Dermis blood vessel endothelial cell (primary cell): ENCODE data around the gene IL22RA2. TPM values are rescaled to one million over a fixed set of nuclear protein-coding genes. Genes with fewer than 3 reads are reported as not detected.

Source experiments
- DNase-seq: peaks from one replicate; pipeline ENCODE4 v3.0.0; 2010
- total RNA-seq: library from RNA; depleted of rRNA; stranded (reverse); fragments of >200 nt; gene quantifications from 2 replicates; pipeline ENCODE4 v1.2.3, GENCODE V29; 2014

IL22RA2 gene
- total RNA-seq, 1 donor from 2014 or later: not detected

DNA sequence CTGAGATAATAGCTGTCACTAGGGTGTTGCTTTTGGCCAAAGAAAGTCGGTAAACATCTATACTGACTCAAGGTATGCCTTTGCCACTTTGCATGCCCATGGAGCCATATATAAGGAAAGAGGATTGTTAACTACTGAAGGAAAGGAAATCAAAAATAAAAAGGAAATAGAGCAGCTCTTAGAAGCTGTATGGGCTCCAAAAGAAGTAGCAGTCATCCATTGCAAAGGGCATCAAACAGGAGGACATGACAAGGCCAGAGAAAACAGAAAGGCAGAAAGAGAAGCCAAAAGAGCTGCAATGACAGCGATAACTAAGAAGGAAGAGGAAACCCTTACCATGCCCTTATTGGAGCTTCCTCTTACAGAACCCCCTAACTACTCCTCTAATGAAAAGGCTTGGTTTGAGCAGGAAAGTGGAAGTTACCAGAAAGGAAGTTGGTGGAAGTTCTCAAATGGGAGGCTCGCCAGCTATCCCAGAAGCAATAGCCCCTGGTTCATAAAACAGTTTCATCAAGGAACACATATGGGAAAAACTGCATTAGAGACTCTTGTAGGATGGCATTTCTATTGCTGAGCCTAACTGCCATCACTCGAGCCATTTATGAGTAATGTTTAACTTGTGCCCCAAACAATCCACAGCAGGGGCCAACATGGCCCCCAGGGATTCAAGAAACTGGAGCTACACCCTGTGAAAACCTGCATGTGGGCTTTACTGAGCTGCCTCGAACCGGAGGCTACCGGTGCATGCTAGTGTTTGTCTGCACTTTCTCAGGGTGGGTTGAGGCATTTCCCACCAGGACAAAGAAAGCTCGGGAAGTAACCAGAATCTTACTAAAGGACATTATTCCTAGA is 7.0 kb downstream of the IL22RA2 start:
- no peak for DNase-seq

DNA sequence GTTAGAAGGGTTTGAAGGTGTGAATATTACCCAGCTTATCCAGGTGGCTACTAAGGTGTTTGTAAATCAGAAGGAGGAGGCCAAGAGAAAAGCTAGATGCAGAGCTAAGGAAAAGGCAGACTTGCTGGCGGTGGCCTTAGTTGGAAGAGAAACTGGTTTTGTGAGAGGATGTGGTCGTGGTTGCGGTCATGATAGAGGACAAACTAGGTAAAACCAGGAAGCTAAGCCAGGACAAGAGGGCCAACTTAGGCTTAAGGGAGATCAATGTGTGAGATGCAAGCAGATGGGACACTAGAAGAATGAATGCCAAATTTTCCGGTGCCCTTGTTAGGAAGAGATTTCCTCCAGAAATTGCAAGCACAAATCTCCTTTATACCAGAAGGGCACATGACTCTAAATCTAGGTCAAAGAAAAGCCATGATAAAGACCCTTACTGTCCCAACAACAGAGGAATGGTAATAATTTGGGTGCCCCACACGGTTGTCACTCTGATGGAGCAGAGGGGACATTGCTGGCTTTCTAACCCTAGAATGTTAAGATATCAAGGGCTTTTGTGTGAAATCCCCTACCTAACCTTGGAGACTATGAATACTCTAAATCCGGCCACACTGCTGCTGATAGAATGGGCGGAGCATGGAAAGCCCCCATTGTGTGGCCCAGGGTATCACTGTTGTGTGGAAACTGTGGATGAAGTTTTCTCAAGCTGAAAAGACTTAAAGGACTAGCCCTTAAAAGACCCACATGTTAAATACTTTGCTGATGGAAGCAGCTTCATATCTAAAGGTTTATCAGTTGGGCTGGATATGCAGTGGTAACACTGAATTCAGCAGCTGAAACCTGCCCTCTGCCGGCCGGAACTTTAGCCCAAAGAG is 7.8 kb downstream of the IL22RA2 start:
- DNase-seq: no peak

DNA sequence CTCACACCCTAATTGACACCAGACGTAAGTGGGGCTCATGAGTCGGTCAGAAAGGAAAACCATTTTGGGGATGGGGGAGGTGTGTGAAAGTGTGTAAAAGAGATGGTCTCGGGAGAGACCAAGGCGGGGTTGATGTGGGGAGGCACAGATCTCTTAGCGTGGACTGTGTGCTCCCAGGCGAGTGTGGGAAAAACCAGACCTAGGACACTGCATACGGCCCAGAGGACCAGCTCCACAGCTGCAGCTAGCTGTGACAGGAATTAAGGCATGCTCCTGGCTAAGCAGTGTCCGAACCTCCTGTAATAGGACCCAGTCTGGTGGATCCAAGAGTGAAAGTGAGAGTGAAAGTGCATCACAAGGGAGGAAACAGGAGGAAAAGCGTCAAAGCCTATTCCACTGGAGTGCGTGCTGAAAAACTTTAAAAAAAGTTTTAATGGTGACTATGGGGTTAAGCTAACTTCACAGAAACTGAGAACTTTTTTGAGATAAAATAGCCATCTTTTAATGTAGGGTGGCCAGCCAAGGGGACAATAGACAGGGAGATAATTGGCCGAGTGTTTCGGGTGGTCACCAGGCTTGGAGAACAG is 9.6 kb downstream of the IL22RA2 start:
- no peak for DNase-seq

DNA sequence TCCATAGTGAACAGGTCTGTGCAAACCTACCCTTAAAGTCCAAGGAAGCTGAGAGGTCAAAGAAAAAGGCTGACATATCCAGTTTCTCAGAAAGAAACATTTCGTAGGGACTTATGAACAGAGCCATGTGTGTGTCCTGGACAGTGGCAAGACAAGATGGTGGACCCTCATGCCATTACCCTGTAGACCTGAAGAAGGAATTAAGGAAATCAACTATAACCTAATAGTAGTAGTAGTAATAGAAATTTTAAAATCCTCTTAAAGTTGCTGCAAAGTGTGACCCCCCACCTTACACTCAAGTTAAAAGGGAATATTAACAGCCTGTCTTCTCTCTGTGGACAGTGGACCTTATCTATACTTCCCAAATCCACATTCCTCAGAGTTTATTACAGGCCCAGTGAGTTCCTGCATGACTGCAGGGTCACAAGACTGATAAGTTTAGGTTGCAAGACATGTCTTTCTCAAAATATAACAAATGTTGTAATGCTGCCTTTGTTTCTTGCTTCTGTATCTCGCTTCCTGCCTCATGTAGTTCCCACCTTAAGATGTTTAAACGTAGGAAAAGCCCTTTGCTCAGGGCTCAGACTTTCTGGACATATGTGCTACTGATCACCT is 10.6 kb downstream of the IL22RA2 start:
- no peak for DNase-seq

DNA sequence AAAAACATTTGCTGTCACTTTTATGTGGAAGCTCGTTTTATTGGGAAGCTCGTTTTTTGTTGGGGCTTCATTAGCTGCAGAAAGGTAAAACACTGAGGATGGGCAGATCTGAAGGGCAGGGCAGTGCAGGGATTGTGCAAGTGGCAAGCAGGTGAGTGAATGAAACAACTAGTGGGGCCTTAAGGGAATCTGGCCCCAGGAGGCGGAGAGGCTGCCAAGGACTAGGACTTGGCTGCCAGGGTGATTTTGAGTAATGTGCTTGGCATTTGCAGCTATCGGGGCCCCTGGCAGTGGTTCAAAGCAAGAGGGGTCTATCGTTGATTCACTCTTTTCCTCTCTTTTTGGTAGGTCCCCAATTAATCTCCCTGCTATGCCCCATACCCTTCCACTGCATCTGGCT is 11.5 kb downstream of the IL22RA2 start:
- DNase-seq: no peak

DNA sequence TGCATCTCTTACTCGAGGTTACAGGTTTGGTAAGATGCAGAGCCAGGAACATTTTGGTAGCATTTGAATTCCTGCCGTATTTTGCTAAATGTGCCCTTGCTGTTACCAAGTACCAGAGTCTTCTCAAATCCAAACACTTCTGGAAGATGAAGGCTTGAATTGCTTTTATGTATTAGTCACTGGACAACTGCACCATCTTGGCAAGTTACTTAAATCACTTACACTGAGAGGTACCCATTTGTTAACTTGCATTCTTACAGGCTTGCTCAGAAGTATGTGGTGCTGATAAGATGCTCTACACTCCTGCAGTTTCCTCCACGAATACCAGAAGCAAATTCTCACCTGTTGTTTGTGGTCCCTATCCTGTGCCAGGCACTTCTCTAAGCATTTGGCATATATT is 12.7 kb downstream of the IL22RA2 start:
- DNase-seq: no peak

DNA sequence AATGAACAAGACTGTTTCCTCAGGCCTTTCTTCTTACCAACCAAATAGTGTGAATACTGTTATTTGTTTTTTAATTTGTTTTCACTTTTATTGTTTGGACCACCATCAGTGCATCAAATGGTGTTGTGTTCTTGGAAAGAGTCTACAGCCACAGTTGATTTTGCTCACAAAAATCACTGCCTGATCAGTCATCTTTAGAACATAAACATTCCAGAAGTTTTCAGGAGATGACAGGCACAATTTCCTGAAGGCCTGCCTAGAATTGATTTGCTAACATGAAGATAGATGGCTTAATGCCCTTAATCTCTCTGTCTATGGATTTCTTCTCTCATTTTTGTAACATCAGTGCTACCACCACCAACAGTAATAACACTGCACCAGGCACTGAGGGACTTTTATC is 13.5 kb downstream of the IL22RA2 start:
- DNase-seq: no peak

DNA sequence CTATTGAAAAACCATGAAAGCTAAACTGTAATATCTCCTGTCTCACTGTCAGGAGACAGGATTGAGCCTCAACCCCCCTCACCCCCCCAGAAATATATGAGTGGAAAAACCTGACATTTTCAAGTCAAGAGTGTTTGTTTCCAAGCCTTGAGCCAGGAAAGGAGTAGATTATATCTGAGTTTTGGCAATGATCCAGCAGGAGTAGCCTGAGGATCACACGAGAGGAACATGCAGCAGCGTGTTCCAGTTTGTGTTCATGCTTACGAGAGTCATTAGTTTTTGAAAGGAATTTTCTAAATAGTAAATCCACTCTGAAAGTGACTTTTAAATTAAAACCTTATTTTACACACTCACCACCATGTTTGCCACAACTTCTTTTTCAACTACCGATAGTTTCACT is 15.8 kb downstream of the IL22RA2 start:
- DNase-seq: peak; percentile 38

DNA sequence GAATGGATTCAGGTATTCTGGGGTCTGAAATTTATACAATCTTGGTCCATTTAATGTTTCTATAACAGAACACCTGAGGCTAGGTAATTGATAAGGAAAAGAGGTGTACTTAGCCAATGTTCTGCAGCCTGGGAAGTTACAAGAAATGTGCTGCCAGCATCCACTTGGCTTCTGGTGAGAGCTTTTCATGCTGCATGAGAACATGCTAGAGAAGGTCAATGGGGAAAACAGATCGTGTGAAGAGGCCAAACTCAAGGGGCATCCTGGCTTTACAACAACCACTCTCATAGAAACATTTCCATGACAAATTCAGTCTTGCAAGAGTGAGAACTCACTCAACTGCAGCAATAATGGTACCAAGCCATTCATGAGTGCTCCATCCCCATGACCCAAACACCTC is 16.8 kb downstream of the IL22RA2 start:
- no peak for DNase-seq

DNA sequence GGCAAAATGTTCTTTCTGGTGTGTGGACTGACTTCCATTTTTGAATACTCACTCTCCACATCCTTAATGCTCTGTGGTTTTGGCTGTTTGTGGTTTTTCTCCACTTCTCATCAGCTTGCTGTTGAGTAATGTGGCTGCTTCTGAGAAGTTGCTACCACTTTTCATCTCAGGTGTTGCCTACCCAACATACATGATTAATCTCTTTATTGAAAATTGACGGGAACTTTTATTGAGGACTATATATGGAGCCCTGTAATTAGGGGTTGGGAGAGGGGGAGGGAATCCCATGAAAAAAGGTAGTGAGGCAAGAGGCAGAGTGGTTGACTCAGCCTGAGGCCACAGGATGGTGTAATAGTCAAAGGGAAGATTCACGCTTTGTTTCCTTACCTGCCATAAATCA is 17.6 kb downstream of the IL22RA2 start:
- DNase-seq: no peak

DNA sequence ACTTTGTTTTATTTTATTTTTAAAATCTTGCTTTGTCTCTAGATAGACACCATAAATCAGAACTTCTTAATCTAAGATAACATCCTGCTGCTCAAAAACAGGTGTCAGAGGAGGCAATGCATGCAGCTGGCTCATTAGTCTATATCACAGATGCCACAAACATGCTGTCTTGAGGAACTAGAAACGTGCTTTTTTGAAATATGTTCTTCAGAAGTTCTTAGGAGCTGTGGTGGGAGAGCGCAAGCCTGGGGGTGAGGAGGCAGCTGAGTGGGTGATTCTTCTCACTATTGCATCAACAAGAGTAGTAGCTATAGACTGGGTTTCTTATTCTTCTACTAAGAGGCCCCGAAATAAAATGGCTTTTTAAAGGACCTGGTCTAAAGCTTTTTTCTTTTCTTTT is 23.4 kb downstream of the IL22RA2 start:
- DNase-seq: no peak

DNA sequence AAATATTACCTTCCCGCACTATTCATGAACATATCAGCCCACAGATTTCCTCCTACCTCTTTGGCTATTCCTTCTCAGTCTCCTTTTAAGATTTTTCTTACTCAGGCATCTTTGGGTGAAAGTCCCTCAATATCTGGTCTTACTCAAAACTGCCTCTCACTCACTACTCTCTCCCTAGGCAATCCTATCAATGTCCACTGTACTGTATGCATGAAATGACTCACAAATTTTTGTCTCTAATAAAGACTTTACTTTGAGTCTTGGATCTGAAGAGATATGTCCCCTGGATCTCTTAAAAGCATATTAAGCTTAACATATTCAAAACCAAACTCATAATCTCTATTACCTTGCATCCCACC is 24.4 kb downstream of the IL22RA2 start:
- DNase-seq: no peak

DNA sequence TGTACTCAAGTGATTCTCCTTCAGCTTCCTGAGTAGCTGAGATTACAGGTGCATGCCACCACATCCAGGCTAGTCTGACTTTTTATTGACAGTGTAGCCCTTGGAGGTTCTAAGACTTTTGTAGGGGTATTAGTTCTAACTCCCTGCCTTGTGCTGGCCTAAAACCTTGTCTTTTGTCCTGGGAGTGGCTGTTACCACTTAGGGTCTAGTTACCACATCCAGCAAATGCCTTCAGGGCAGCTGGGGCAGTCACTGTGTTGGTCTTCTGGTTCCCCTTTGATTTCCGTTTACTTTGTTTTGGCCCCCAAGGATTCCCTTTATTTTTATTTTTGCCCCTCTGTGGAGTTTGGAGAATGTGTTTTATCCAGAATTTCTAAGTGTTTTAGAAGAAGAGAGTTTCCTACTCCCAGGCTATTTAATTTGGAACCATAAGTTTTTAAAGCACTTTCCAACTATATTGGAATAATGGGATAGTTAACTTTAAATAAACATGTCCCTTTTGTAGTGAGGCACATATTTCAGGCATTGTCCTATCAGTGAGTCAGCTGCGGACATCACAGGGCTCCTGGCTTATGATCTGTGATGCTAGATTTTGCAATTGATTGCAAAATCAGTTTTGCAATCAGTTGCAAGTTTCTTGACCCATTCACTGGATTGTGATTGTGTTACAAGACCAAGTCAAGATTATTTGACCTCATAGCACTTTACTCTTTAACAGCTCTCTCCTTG is 25.0 kb downstream of the IL22RA2 start:
- DNase-seq: no peak

DNA sequence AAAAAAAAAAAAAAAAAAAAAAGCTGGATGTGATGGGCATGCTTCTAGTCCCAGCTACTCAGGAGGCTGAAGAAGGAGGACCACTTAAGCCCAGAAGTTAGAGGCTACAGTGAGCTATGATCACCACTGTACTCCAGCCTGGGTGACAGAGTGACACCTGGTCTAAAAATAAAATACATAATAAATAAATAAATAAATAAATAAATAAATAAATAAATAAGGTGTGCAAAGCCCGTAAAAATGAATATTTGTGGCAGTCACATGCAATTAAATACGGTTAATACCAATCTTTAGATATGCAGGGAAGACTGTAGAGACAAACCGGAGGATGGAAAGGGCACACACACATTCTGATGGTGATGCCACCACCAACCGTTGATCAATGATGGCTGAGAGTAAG is 26.2 kb downstream of the IL22RA2 start:
- DNase-seq: no peak

DNA sequence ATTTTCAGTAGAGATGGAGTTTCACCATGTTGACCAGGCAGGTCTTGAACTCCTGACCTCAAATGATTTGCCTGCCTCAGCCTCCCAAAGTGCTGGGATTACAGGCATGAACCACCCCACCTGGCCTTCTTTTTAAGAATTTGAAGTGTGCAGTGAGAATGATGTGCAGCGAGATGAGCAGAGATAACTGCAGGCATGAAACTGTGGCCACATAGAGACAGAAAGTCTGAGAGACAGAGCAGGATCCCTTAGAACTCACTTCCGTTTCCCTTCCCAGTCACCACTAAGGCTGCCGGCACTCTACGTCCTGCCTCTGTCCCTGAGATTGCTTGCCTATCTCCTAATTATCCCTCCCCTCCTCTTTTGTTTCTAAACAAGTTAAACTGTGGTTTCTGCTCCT is 27.2 kb downstream of the IL22RA2 start:
- no peak for DNase-seq

DNA sequence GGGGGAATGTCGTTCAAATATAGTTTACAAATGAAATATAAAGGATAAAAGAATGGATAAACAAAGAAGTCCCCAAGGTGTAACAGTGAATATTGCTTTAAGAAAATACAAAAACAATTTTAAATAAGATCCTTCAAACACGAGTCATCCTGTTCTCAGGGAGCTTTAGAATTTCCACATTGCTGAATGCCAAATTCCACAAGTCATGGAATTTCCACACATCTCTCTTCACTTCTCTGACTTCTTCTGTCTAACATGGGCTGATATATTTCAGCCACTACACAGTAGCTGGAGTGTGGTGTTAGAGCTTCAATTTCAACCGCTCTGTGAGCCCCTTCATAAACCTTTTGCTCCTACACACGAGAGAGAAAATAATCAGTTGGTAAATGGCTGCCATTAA is 28.0 kb downstream of the IL22RA2 start:
- DNase-seq: no peak

DNA sequence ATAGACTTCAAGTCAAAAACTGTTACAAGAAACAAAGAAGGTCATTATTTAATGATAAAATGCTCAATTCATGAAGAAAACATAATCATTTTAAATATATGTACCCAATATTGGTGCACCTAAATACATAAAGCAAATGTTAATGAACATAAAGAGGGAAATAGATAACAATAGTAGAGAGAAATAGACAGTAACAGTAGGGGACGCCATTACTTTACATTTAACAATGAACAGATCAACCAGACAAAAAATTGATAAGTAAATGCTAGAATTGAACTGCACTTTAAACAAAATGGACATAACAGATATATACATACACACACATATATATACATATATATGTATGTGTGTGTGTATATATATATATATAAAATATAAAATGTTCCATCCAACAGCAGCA is 37.4 kb downstream of the IL22RA2 start:
- peak; percentile 51 for DNase-seq

DNA sequence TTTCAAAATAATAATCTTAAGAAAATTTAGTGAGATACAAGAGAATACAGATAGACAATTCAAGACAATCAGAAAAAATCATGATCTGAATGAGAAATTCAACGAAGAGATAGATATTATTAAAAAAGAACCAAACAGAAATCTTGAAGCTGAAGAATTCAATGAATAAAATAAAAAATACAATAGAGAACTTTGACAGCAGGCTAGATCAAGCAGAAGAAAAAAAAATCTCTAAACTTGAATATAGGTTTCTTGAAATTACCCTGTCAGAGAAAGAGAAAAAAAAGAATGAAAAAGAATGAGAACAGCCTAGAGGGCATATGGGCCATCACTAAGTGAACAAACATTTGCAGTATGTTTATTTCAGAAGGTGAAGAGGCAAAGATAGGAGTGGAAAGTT is 39.0 kb downstream of the IL22RA2 start:
- no peak for DNase-seq

DNA sequence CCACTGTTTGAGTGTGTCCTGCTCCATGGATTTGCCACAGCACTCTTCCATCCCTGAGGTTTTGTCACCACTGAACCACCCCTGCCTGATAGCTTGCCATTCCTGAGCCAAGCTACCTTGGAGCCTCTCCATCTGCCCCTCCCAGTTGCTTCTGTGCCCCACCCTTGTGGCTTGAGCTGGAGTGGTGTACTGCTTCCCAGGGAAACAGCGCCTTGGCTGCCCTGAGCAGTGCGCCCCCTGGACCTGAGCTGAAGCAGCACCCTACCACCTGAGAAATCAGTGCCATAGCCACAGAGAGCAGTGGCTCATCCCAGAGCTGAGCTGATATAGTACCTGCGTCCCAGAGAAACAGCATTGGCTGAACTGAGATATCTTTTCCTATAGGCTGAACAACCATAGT is 40.3 kb downstream of the IL22RA2 start:
- DNase-seq: no peak

DNA sequence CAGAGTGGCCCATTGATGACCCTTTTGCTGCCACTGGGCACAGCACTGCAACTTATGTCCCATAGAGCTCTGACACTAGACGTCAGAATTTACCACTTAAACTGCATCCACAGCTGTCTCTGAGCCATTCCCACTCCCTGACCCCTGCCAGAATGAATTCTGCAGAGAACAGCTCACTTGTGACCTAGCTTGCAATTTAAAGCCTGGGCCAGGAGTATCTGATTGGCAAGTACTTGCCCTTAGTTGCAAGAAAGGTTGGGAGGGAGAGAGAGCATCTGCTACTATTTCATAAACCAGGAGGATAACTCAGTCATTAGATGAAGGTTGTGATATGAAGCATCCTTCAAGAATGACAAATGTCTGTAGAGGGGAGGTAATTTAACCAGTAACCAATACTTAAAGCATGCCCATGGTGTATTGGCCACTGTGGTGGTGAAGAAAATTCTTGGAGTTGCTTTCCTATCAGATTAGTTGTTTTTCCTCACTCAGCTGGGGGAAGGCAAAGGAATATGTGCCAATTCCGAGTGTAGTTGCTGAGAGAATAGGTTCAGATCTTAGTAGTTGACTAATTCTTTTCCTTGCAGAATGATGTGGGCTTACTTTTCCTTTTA is 46.5 kb downstream of the IL22RA2 start:
- no peak for DNase-seq

DNA sequence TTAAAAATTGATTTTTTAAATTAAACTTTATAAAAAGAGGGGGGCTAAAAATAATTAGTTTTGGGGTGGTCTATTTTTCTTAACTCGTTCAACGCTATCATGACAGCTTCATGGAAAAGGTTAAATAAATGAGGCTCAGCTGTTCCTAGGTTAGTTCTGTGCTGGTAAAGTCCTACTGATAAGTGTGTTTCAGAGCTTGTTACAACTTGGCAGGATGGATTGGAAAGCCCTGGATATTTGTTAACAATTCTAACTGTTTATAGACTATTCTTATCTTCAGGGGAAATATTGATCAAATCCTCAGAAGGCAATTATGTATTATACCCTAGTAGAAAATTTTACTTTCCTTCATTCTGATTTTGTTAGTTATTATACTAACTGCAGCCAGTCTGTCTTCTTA is 50.4 kb downstream of the IL22RA2 start:
- no peak for DNase-seq

DNA sequence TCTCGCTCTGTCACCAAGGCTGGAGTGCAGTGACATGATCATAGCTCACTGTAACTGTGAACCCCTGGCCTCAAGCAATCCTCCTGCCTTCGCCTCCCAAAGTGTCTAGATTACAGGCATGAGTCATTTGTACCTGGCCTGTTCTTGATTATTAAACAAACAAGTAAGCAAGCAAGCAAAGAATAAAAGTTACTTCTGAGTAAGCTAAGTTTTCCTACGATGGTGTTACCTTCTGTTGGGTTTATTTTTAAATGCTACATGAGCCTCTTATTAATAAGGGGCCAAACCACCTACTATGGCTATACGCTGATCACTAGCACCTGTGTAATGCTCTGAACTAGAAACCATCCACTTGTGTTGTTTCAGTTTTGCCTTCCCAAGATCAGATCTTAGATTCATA is 50.8 kb downstream of the IL22RA2 start:
- no peak for DNase-seq
